NCI-H1092 (cell line): Measurements from ENCODE around the gene SDK1.

ENCODE experiments used
- DNase-seq: peaks from one replicate; lab custom pipeline; 2025; lab: John Stamatoyannopoulos, UW

The SDK1 gene

DNA sequence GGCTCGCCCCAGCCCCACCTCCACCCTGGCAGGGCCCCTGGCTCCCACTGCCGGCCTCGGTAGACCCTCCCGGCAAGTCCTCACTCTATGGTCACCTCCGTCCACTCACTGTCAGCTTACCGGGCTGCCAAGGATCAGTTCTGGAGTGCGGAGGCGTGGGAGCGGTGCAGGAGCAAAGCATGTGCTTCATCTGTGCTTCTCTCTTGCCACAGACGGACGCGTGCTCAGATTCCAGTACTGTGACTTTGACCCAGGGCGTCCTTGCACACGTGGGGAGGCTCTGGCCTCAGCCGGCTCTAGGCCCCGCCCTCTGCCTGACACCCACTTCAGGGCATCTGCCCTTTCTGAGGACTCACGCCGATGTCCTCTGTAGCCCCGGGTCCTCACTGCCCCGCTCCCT is 833.6 kb downstream of the SDK1 start:
- no peak for DNase-seq

DNA sequence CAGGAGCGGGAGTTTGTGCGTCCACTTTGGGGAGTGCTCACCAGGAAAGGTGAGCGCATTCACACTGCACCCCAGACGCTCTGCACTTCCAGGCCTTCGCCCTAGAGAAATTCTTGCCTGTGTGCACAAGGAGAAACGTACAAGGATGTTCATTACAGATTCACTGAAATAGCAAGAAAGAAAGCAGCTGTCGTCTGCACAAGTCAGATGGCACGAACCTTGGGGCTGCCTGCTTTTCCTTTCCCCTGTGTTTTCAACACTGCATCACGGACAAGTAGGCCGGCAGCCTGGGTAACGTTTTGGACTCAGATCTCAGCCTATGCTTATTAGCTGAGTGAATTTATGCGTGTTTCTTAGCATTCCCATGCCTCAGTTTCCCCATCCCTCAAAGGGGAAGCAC is 834.2 kb downstream of the SDK1 start:
- no peak for DNase-seq

GRCh38 chr7:4136036-4136435 is 835.0 kb downstream of the SDK1 start:
- no peak for DNase-seq

GRCh38 chr7:4136501-4137110 is 835.6 kb downstream of the SDK1 start:
- DNase-seq: no peak

DNA sequence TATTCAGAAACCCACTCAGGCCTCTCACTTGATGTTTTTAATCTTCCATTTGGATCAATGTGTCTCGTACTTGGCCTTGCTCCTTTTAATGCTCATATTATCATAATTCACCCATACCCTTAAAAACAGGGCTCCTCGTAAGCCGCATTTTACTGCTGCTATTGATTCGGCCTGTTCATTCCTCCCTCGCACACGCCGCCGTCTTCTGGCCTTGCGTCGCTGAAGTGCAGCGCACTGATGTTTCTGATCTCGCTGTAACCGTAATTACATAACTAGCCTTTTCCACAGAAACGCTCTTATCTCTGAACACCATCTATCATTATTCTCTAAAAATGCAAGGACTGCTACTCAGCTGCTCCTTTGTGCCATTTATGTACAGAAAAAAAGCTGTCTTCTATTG is 836.5 kb downstream of the SDK1 start:
- no peak for DNase-seq

- DNase-seq: no peak
Measured at GRCh38 chr7:4138866-4139265, 837.8 kb downstream of the SDK1 start.

DNA sequence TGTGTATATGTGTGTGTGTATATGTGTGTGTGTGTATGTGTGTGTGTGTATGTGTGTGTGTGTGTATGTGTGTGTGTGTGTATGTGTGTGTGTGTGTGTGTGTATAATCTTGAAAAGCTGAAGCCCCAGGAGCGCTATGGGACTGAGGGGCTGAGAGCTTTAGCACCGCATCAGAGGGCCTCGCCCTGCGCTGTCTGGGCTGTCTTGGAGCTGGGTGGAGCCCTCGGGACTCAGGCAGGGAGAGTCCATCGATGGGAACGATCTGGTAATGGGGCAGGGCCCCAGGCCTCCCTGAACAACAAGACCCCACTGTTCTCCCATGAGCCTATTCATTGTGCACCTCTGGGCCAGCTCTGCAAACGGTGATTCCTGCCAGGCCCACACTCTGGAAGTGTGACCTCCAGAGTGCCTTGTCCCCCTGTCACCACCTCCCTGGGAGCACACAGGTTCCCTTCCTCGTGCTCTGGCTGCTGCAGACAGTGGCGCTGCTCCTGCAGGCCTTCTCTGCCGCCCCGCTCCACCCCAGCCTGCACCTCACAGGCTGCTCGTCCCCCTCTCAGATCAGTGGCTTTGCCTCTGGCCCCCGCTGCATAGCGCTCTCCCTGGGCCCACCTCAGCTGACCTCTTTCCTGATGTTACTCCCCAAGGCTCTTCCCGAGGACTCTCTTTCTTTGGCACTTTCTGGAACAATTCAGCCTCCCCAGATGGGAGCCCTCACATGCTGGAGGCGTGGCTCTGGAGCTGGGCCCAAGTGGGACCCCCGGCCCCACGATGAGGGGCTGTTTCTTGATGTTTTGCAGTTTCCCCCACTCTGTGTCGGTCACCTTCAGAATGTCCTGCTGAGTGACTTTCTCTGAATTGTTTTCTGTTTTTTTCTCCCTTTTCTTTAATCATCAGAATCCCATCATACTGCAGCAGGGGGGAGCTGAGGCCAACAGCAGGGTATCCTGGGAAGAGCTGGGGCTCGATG is 838.9 kb downstream of the SDK1 start:
- DNase-seq: no peak

DNA sequence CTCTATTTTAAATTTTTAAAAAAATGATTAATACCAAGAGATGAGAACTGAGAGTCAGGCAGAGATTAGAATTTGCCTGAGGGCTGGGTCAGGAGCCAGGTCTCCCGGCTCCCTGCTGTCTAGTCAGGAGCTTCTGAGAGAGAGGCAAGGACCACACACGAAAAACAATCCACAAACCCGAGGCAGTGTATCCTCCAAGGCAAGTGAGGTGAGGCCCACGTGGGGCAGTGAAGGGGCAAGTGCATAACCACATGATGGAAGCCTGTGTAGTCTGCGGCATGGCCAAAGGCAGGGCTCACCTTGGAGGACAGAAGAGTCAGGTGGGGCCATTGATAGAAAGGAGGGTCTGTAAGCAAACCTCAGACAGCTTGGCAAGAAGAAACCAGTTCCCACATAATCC is 839.9 kb downstream of the SDK1 start:
- DNase-seq: no peak

DNA sequence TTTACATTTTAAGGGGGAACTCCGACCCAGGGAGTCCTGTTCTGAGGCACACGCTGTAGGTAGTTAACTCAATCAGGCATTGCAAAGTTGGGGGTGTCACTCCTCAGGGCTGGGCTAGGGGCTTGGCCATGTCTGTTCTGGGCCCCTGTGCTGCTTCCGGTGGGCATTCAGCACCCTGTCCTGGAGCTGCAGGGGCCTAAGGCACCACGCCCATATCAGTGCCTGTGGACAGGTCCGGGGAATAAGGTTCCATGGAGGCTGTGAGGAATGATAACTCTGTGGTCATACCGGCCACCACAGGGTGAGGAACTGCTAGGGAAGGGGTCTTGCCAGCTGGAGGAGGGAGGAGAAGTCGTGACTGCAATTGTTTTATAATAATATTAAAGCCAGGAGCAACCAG is 842.0 kb downstream of the SDK1 start:
- no peak for DNase-seq

- DNase-seq: no peak
Measured at GRCh38 chr7:4143511-4144171, 842.6 kb downstream of the SDK1 start.

GRCh38 chr7:4144172-4144701 is 843.2 kb downstream of the SDK1 start:
- no peak for DNase-seq

GRCh38 chr7:4144811-4145510 is 843.9 kb downstream of the SDK1 start:
- no peak for DNase-seq

DNA sequence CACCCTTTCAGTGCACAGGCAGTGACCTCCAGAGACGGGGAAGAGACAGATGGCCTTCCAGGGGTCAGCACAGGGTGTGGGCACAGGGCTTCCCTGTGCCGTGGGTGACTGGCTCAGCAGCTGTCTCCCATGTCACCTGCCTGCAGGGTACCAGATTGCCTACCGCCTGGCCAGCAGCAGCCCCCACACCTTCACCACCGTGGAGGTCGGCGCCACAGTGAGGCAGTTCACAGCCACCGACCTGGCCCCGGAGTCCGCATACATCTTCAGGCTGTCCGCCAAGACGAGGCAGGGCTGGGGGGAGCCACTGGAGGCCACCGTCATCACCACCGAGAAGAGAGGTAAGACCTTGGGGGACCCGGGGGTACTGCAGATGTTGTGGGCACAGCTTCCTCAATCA is 844.5 kb downstream of the SDK1 start:
- no peak for DNase-seq

GRCh38 chr7:4147926-4148620 is 847.0 kb downstream of the SDK1 start:
- DNase-seq: no peak

DNA sequence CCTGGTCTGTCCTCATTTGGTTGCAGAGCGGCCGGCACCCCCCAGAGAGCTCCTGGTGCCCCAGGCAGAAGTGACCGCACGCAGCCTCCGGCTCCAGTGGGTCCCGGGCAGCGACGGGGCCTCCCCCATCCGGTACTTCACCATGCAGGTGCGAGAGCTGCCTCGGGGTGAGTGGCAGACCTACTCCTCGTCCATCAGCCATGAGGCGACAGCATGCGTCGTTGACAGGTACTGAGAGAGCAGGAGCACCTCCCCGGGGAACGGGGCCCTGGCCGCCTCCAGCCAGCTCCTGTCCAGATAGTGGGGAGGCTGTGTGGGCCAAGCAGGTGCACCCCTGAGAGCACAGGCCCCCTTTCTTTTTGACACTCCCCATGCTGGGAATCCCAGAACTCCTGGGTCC is 848.2 kb downstream of the SDK1 start:
- no peak for DNase-seq

GRCh38 chr7:4149645-4150044 is 848.6 kb downstream of the SDK1 start:
- DNase-seq: no peak

GRCh38 chr7:4150731-4151130 is 849.7 kb downstream of the SDK1 start:
- no peak for DNase-seq

DNA sequence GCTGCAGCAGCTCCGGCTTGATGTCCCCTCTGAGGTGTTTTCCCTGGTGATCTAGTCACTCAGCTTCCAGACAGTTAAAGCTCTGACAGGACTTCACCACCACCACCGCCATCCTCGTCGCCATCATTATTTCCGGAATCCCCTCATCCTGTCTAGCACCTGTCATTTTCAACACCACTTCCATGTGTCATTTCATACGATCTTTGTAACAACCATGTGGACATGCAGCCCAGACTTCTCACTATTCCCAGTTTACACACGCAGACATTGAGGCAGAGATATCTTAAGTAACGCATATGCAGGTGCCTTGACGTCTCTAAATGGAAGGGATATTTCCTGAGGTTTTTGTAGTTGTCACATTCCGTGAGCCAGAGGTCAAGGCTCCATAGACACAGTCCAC is 850.5 kb downstream of the SDK1 start:
- no peak for DNase-seq

GRCh38 chr7:4151926-4152549 is 851.0 kb downstream of the SDK1 start:
- DNase-seq: no peak

DNA sequence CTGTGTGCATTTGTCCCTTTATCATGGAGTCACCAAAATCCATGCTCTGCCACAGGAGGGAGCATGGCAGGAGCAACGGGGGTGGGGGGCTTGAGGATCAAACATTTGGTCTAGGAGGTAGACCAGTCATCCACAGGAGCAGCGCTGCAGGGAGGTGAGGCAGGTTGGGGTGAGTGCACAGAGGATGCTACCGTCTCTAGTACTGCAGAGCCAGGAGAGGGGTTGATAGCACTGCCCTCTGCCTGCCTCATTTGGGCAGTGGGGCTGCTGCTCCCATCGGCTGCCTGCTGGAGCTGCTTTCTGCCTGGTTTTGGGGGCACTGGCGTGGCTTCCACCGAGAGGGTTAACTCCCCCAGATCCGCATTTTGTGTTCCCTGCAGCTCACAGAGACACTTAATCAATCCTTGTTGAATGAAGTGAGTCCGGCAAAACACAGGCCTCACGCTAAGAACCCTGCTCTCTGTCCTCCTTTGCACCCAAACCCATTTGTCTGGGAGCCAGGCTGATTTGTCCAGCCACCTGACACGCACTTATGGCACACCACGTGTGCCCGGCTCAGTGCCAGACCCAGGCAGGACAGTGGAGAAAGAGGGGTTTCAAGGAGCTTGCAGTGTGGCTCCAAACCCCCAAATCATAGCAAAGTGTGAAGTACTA is 854.0 kb downstream of the SDK1 start:
- no peak for DNase-seq

DNA sequence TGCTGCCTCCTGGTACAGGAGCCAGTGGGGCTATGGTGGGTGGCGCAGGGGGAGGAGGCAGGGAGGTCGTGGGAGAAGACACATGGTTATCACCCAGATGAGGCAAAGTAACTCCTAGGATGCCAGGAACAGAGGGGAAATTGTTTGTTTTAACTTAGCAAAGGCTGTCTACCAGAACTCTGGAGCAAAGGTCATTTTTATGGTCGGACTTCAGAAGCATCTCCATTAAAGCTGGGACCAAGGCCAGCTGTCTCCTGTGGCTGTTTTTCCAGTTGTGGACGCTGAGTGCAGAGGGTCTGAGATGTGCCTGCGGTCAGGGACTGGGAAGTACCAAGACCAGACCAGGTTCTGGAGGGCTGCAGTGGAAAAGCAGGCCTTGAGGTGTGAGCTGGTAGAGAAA is 855.1 kb downstream of the SDK1 start:
- DNase-seq: no peak
